Measurements from ENCODE around the gene TMEM256. TPM values are rescaled to one million over a fixed set of nuclear protein-coding genes. Genes with fewer than 3 reads are reported as not detected.

TMEM256 gene
- total RNA-seq, 3 donors from 2014 or later, result 77.6 to 113 (median 92.3) TPM

DNA sequence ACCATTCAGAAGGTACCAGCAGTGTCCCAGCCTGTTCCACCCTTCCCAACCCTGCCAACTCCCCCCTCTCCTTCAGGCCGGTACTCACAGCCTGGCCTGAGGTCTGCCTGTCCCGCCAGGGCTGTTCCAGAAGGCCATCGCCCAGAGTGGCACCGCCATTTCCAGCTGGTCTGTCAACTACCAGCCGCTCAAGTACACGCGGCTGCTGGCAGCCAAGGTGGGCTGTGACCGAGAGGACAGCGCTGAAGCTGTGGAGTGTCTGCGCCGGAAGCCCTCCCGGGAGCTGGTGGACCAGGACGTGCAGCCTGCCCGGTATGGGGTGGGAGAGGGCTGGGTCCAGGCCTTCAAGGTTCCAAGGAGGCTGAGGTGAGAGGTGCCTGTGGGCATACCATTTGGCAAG lies 10.9 kb upstream of the TMEM256 start:
- DNase-seq (ENCODE audit: low spot score in 2 of 2), result no peak
- Histone ChIP-seq H3K4me1 (no peaks in the 10 kb centered on the region), H3K9me3 (no peaks in the 10 kb centered on the region), H3K27ac (no peak overlapping the region), H3K36me3 (no peaks in the 10 kb centered on the region), H3K4me3 (no peak overlapping the region), H3K27me3 (no peaks in the 10 kb centered on the region)
- TF ChIP-seq, protein P1, sequence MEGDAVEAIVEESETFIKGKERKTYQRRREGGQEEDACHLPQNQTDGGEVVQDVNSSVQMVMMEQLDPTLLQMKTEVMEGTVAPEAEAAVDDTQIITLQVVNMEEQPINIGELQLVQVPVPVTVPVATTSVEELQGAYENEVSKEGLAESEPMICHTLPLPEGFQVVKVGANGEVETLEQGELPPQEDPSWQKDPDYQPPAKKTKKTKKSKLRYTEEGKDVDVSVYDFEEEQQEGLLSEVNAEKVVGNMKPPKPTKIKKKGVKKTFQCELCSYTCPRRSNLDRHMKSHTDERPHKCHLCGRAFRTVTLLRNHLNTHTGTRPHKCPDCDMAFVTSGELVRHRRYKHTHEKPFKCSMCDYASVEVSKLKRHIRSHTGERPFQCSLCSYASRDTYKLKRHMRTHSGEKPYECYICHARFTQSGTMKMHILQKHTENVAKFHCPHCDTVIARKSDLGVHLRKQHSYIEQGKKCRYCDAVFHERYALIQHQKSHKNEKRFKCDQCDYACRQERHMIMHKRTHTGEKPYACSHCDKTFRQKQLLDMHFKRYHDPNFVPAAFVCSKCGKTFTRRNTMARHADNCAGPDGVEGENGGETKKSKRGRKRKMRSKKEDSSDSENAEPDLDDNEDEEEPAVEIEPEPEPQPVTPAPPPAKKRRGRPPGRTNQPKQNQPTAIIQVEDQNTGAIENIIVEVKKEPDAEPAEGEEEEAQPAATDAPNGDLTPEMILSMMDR (IDR thresholded peaks at IDR 0.05), result no peak
- TF ChIP-seq POLR2A (IDR thresholded peaks at IDR 0.05) (no peak), POLR2AphosphoS5 (IDR thresholded peaks at IDR 0.05) (no peak)
- intact Hi-C loops (cut with DNase I; ENCODE audit: low total_unique reads), result no loop called here

- Histone ChIP-seq H3K4me1 (no peaks in the 10 kb centered on the region), H3K4me3 (no peak overlapping the region), H3K9me3 (no peaks in the 10 kb centered on the region), H3K36me3 (no peaks in the 10 kb centered on the region), H3K27ac (peak overlapping the region; percentile 13 to 83), H3K27me3 (no peaks in the 10 kb centered on the region)
- intact Hi-C loops (cut with DNase I; ENCODE audit: low total_unique reads), result no loop called here
- no peak for DNase-seq (ENCODE audit: low spot score in 2 of 2)
- TF ChIP-seq POLR2AphosphoS5 (IDR thresholded peaks at IDR 0.05), result no peak
- TF ChIP-seq, protein P1 (IDR thresholded peaks at IDR 0.05), result no peak
- TF ChIP-seq POLR2A (IDR thresholded peaks at IDR 0.05), result no peak
Observed at GRCh38 chr17:7413346-7413985, 9.6 kb upstream of the TMEM256 start.

DNA sequence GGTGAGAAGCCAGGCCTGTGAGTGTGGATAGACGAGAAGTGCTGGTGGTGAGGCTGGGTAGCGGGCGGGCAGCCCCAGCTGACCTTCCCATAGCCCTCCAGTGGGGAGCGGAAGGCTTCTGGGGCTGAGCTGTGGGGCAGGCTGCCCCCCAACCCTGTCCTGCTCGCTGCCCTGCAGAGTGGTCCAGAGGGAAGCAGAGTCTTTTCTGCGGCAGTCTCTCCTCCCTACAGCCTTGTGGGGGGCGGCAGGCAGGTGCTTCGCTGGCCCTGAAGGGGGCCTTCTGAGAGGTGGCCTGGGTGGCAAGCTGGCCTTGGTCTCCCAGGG lies 7.5 kb upstream of the TMEM256 start:
- TF ChIP-seq POLR2AphosphoS5 (IDR thresholded peaks at IDR 0.05) (no peak), POLR2A (IDR thresholded peaks at IDR 0.05) (no peak)
- TF ChIP-seq, protein P1 (IDR thresholded peaks at IDR 0.05), result no peak
- no peaks in the 10 kb centered on the region for H3K4me1 ChIP-seq
- H3K36me3 ChIP-seq, result no peaks in the 10 kb centered on the region
- intact Hi-C loops (cut with DNase I; ENCODE audit: low total_unique reads), result no loop called here
- no peak overlapping the region for H3K27ac ChIP-seq
- no peaks in the 10 kb centered on the region for H3K27me3 ChIP-seq
- H3K4me3 ChIP-seq, result no peak overlapping the region
- no peak for DNase-seq (ENCODE audit: low spot score in 2 of 2)
- H3K9me3 ChIP-seq, result no peaks in the 10 kb centered on the region

DNA sequence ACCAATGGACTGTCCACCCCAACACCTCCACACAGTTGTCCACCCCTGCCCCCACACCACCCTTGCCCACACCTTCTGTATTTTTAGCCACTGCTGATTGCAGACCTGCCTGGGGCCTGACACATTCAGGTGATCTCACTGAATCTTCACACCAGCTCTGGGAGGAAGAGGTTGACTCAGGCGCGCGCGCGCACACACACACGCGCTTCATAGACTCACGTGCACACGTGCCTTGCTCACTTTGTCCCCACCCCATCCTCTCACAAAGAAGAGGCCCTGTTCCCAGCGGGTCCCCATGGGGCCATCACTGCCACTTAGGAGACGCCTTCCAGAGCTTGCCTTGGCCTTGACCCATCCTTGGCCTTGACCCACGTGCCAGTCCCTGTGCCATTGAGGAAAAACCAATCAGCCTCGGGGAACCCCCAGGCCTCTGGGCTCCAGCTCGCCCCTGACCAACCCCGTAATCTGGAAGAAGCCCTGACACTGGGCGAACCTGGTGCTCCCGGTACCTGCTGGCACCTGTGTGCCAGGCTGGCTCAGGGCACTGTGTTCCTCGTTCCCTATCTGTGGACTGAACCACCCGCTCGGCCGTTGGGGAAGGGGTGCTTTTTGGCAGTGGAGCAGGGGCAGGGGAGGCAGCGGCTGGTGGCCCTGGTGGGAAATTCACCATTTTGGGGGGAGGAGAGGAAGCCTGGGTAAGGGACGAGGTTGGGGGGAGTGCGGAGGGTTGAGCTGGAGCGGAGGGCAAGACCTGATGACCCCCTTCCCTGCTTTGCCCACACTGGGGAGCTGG lies 6.9 kb upstream of the TMEM256 start:
- H3K4me1 ChIP-seq, result peaks cover 0 to 4% of the 10 kb centered on the region in 2 donors
- H3K36me3 ChIP-seq, result no peaks in the 10 kb centered on the region

GRCh38 chr17:7409716-7410115 lies 5.8 kb upstream of the TMEM256 start:
- no peak for DNase-seq (ENCODE audit: low spot score in 2 of 2)
- H3K36me3 ChIP-seq, result no peaks in the 10 kb centered on the region

More for the DNA sequence above, 6.9 kb upstream of the TMEM256 start:
- H3K27me3 ChIP-seq, result no peaks in the 10 kb centered on the region
- no peak overlapping the region for H3K4me3 ChIP-seq
- no peak overlapping the region for H3K27ac ChIP-seq
- no peaks in the 10 kb centered on the region for H3K9me3 ChIP-seq
- TF ChIP-seq, protein P1 (IDR thresholded peaks at IDR 0.05), result no peak
- TF ChIP-seq POLR2A (IDR thresholded peaks at IDR 0.05) (no peak), POLR2AphosphoS5 (IDR thresholded peaks at IDR 0.05) (no peak)
- DNase-seq (ENCODE audit: low spot score in 2 of 2), result no peak
- intact Hi-C loops (cut with DNase I; ENCODE audit: low total_unique reads), result no loop called here

More at GRCh38 chr17:7409716-7410115, 5.8 kb upstream of the TMEM256 start:
- intact Hi-C loops (cut with DNase I; ENCODE audit: low total_unique reads), result no loop called here
- Histone ChIP-seq H3K27me3 (no peaks in the 10 kb centered on the region), H3K4me1 (peaks cover 0 to 4% of the 10 kb centered on the region in 2 donors), H3K27ac (no peak overlapping the region), H3K4me3 (no peak overlapping the region), H3K9me3 (no peaks in the 10 kb centered on the region)
- no peak for TF ChIP-seq POLR2AphosphoS5 (IDR thresholded peaks at IDR 0.05)

Measured in breast epithelium (tissue), 4 donors.